ENCODE results near the gene TBC1D22A. TPM values are rescaled to one million over a fixed set of nuclear protein-coding genes. Genes with fewer than 3 reads are reported as not detected.

TBC1D22A gene
- total and polyA plus RNA-seq, 4 donors: 4.1 to 12.4 (median 8.4) TPM

DNA sequence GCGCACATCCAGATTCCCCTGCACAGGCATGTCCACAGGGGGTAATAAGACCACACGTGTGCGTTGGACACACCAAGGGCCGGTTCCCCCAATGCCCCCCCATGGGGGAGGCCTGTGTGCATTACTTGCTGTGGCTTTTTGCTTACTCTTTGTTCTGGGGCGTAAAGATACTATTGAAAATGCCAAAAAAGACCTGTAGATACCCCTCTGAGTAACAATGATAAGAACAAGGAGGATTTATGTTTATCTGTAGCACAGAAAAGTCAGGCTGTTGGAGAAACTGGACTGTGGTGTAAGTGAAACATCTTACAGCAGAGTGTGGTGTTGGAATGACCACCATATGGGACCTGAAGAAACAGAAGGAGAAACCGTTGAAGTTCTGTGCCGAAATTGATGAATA lies 103.2 kb downstream of the TBC1D22A start:
- no peaks in the 10 kb centered on the region for H3K27me3 ChIP-seq (ENCODE audit: control insufficient read depth in 4 of 4, insufficient read depth in 4 of 4, low read length in 3 of 4)
- H3K27ac ChIP-seq (ENCODE audit: low read depth in 1 of 2, low read length in 2 of 2): no peak overlapping the region
- no peak for TF ChIP-seq EGR1 (IDR thresholded peaks at IDR 0.05; ENCODE audit: low read depth in 2 of 2)
- no peak for TF ChIP-seq SP1 (IDR thresholded peaks at IDR 0.05)
- peaks cover 9 to 35% (median 20%) of the 10 kb centered on the region in 4 donors for H3K4me1 ChIP-seq (ENCODE audit: control insufficient read depth in 4 of 4, insufficient read depth in 4 of 4, low read length in 3 of 4)
- WGBS: 98% methylated on average over 7 of the region's 7 CpGs
- no peak for DNase-seq (ENCODE audit: low spot score)
- H3K36me3 ChIP-seq (ENCODE audit: control insufficient read depth in 4 of 4, insufficient read depth in 3 of 4, low read depth in 1 of 4, low read length in 3 of 4): no peaks in the 10 kb centered on the region
- H3K9ac ChIP-seq (ENCODE audit: low read depth in 1 of 2, low read length in 2 of 2): no peak overlapping the region
- no peak overlapping the region for H3K4me3 ChIP-seq (ENCODE audit: low read depth in 1 of 3, low read length in 3 of 3)
- H3K9me3 ChIP-seq (ENCODE audit: control insufficient read depth in 4 of 4, low read length in 3 of 4): no peaks in the 10 kb centered on the region

DNA sequence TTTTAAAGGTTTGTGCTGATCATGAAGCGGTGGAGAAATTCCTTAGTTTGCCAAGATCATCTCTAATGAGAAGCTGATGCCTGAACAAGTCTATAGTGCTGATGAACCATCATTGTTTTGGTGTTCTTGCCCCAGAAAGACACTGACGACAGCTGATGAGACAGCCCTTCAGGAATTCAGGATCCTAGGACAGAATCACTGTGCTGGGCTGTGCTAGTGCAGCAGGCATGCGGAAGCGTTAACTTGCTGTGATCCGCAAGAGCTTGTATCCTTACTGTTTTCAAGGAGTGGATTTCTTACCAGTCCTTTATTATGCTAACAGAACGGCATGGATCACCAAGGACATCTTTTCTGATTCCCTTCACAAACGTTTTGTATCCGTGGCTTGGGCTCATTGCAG lies 104.1 kb downstream of the TBC1D22A start:
- no peak for DNase-seq (ENCODE audit: low spot score)
- TF ChIP-seq EGR1 (IDR thresholded peaks at IDR 0.05; ENCODE audit: low read depth in 2 of 2) (no peak), YY1 (IDR thresholded peaks at IDR 0.05) (no peak), NR2F2 (IDR thresholded peaks at IDR 0.05) (no peak), FOXA1 (IDR thresholded peaks at IDR 0.05) (no peak), HNF4G (IDR thresholded peaks at IDR 0.05) (no peak)
- TF ChIP-seq, protein P1, sequence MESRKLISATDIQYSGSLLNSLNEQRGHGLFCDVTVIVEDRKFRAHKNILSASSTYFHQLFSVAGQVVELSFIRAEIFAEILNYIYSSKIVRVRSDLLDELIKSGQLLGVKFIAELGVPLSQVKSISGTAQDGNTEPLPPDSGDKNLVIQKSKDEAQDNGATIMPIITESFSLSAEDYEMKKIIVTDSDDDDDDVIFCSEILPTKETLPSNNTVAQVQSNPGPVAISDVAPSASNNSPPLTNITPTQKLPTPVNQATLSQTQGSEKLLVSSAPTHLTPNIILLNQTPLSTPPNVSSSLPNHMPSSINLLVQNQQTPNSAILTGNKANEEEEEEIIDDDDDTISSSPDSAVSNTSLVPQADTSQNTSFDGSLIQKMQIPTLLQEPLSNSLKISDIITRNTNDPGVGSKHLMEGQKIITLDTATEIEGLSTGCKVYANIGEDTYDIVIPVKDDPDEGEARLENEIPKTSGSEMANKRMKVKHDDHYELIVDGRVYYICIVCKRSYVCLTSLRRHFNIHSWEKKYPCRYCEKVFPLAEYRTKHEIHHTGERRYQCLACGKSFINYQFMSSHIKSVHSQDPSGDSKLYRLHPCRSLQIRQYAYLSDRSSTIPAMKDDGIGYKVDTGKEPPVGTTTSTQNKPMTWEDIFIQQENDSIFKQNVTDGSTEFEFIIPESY (IDR thresholded peaks at IDR 0.05): no peak
- TF ChIP-seq, protein P2, sequence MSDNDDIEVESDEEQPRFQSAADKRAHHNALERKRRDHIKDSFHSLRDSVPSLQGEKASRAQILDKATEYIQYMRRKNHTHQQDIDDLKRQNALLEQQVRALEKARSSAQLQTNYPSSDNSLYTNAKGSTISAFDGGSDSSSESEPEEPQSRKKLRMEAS (IDR thresholded peaks at IDR 0.05): no peak
- TF ChIP-seq, protein P3, sequence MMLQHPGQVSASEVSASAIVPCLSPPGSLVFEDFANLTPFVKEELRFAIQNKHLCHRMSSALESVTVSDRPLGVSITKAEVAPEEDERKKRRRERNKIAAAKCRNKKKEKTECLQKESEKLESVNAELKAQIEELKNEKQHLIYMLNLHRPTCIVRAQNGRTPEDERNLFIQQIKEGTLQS (IDR thresholded peaks at IDR 0.05): no peak
- Histone ChIP-seq H3K9me3 (ENCODE audit: control insufficient read depth in 4 of 4, low read length in 3 of 4) (no peaks in the 10 kb centered on the region), H3K9ac (ENCODE audit: low read depth in 1 of 2, low read length in 2 of 2) (no peak overlapping the region), H3K27ac (ENCODE audit: low read depth in 1 of 2, low read length in 2 of 2) (no peak overlapping the region), H3K4me1 (ENCODE audit: control insufficient read depth in 4 of 4, insufficient read depth in 4 of 4, low read length in 3 of 4) (peaks cover 9 to 35% (median 20%) of the 10 kb centered on the region in 4 donors), H3K36me3 (ENCODE audit: control insufficient read depth in 4 of 4, insufficient read depth in 3 of 4, low read depth in 1 of 4, low read length in 3 of 4) (no peaks in the 10 kb centered on the region), H3K27me3 (ENCODE audit: control insufficient read depth in 4 of 4, insufficient read depth in 4 of 4, low read length in 3 of 4) (no peaks in the 10 kb centered on the region), H3K4me3 (ENCODE audit: low read depth in 1 of 3, low read length in 3 of 3) (no peak overlapping the region)
- WGBS: 93% methylated on average over 8 of the region's 8 CpGs

- Histone ChIP-seq H3K4me3 (ENCODE audit: low read depth in 1 of 3, low read length in 3 of 3) (no peak overlapping the region), H3K36me3 (ENCODE audit: control insufficient read depth in 4 of 4, insufficient read depth in 3 of 4, low read depth in 1 of 4, low read length in 3 of 4) (no peaks in the 10 kb centered on the region), H3K9ac (ENCODE audit: low read depth in 1 of 2, low read length in 2 of 2) (no peak overlapping the region), H3K4me1 (ENCODE audit: control insufficient read depth in 4 of 4, insufficient read depth in 4 of 4, low read length in 3 of 4) (peaks cover 9 to 35% (median 20%) of the 10 kb centered on the region in 4 donors), H3K27ac (ENCODE audit: low read depth in 1 of 2, low read length in 2 of 2) (no peak overlapping the region), H3K27me3 (ENCODE audit: control insufficient read depth in 4 of 4, insufficient read depth in 4 of 4, low read length in 3 of 4) (no peaks in the 10 kb centered on the region), H3K9me3 (ENCODE audit: control insufficient read depth in 4 of 4, low read length in 3 of 4) (no peaks in the 10 kb centered on the region)
- TF ChIP-seq HNF4A (conservative IDR thresholded peaks at IDR 0.05) (no peak), TAF1 (conservative IDR thresholded peaks at IDR 0.05) (no peak), EGR1 (IDR thresholded peaks at IDR 0.05; ENCODE audit: low read depth in 2 of 2) (no peak), JUND (IDR thresholded peaks at IDR 0.05) (no peak), RAD21 (IDR thresholded peaks at IDR 0.05) (no peak), FOXA2 (IDR thresholded peaks at IDR 0.05) (no peak), YY1 (IDR thresholded peaks at IDR 0.05) (no peak)
- TF ChIP-seq, protein P4, sequence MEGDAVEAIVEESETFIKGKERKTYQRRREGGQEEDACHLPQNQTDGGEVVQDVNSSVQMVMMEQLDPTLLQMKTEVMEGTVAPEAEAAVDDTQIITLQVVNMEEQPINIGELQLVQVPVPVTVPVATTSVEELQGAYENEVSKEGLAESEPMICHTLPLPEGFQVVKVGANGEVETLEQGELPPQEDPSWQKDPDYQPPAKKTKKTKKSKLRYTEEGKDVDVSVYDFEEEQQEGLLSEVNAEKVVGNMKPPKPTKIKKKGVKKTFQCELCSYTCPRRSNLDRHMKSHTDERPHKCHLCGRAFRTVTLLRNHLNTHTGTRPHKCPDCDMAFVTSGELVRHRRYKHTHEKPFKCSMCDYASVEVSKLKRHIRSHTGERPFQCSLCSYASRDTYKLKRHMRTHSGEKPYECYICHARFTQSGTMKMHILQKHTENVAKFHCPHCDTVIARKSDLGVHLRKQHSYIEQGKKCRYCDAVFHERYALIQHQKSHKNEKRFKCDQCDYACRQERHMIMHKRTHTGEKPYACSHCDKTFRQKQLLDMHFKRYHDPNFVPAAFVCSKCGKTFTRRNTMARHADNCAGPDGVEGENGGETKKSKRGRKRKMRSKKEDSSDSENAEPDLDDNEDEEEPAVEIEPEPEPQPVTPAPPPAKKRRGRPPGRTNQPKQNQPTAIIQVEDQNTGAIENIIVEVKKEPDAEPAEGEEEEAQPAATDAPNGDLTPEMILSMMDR (IDR thresholded peaks at IDR 0.05; ENCODE audit: low read depth, low read length, missing input control): no peak
- TF ChIP-seq, protein P3 (IDR thresholded peaks at IDR 0.05): no peak
- DNase-seq (ENCODE audit: low spot score): no peak
- 80% methylated on average over 4 of the region's 4 CpGs for WGBS
Measured at GRCh38 chr22:46867106-46867505, 104.7 kb downstream of the TBC1D22A start.
